OCI-LY1 (cell line): ENCODE results near the gene C1QTNF9.

Source experiments
- EZH2 ChIP-seq: fragments of 200-600 bp; sonication (generic), shearing (Covaris generic); IDR thresholded peaks from 2 replicates; pipeline ENCODE4 v1.8.0; 2017; ENCODE audit warnings: borderline replicate concordance, mixed run types, mild to moderate bottlenecking, antibody characterized with exemption, low read length, moderate library complexity, mixed read lengths
- TF ChIP-seq, protein P1 (sequence below): fragments of 200-600 bp; sonication (generic), shearing (Covaris generic); IDR thresholded peaks from 2 replicates; pipeline ENCODE4 v1.5.1; 2017; ENCODE audit warnings: mild to moderate bottlenecking, antibody characterized with exemption, low read length, moderate library complexity, mixed read lengths

DNA sequence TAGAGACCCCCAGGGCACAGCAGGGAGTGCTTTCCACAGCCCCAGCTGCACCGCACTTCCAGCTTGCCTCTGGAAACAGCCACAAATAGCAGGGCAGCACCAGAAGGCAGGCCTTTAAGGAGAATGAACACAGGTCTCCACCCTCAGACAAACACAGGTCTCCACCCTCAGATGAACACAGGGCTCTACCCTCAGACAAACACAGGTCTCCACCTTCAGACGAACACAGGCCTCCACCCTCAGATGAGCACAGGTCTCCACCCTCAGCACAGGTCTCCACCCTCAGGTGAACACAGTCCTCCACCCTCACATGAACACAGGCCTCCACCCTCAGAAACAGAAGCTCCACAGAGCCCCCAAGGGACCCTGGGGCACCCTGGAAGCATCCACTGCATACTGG, 51.7 kb downstream of the C1QTNF9 start:
- TF ChIP-seq, protein P1, sequence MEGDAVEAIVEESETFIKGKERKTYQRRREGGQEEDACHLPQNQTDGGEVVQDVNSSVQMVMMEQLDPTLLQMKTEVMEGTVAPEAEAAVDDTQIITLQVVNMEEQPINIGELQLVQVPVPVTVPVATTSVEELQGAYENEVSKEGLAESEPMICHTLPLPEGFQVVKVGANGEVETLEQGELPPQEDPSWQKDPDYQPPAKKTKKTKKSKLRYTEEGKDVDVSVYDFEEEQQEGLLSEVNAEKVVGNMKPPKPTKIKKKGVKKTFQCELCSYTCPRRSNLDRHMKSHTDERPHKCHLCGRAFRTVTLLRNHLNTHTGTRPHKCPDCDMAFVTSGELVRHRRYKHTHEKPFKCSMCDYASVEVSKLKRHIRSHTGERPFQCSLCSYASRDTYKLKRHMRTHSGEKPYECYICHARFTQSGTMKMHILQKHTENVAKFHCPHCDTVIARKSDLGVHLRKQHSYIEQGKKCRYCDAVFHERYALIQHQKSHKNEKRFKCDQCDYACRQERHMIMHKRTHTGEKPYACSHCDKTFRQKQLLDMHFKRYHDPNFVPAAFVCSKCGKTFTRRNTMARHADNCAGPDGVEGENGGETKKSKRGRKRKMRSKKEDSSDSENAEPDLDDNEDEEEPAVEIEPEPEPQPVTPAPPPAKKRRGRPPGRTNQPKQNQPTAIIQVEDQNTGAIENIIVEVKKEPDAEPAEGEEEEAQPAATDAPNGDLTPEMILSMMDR: no peak
- no peak for TF ChIP-seq EZH2
